Vagina (tissue), 2 donors: ENCODE measurements around the gene BSG.

ENCODE experiments used
- CTCF ChIP-seq, 3 experiments: fragments of 450-650 bp in 2 of 3; fragments of 200-600 bp in 1 of 3; sonication (generic) in 1 of 3; IDR thresholded peaks; one replicate each; pipeline ENCODE4 v1.5.1; 2017 to 2019; ENCODE audit warnings: antibody characterized with exemption in 3 of 3, mild to moderate bottlenecking in 2 of 3, moderate library complexity in 2 of 3
- POLR2A ChIP-seq, 2 donors: fragments of 450-650 bp; IDR thresholded peaks; one replicate each; pipeline ENCODE4 v1.6.1; 2017; ENCODE audit warnings: antibody characterized with exemption in 2 of 2, mild to moderate bottlenecking in 2 of 2, moderate library complexity in 2 of 2
- POLR2AphosphoS5 ChIP-seq, 2 donors: sonication (generic); formaldehyde crosslinking; IDR thresholded peaks; one replicate each; pipeline ENCODE4 v1.9.0; 2017; ENCODE audit warnings: antibody characterized with exemption in 2 of 2, mild to moderate bottlenecking in 2 of 2, low read depth in 1 of 2; ENCODE audit not compliant: insufficient read depth in 1 of 2

- TF ChIP-seq POLR2AphosphoS5 (IDR thresholded peaks at IDR 0.05; ENCODE audit: insufficient read depth in 1 of 2, low read depth in 1 of 2) (no peak), CTCF (IDR thresholded peaks at IDR 0.05) (no peak), POLR2A (IDR thresholded peaks at IDR 0.05) (no peak)
These were observed 1.1 kb downstream of the BSG start for GRCh38 chr19:573519-573825.
